GM18526 (cell line): ENCODE data around the gene INS.

Source experiments
- POLR2A ChIP-seq: IDR thresholded peaks from 3 replicates; pipeline ENCODE4 v1.6.1; 2011; ENCODE audit not compliant: insufficient read length; ENCODE audit errors: extremely low read depth

INS gene

GRCh38 chr11:2174361-2174760 is 13.4 kb upstream of the INS start:
- no peak for TF ChIP-seq POLR2A

GRCh38 chr11:2173761-2174160 is 12.8 kb upstream of the INS start:
- TF ChIP-seq POLR2A, result no peak

GRCh38 chr11:2173150-2173693 is 12.2 kb upstream of the INS start:
- no peak for TF ChIP-seq POLR2A

- TF ChIP-seq POLR2A, result no peak
Observed at GRCh38 chr11:2172676-2173075, 11.7 kb upstream of the INS start.

- no peak for TF ChIP-seq POLR2A
Observed at GRCh38 chr11:2171591-2172003, 10.6 kb upstream of the INS start, which contains the start of gene TH. Gene TH (minus strand): TSS chr11:2171815. CDS start chr11:2171786, 29 bp downstream.

GRCh38 chr11:2169626-2170570 is 8.9 kb upstream of the INS start:
- TF ChIP-seq POLR2A, result no peak

- TF ChIP-seq POLR2A, result no peak
Observed at GRCh38 chr11:2169005-2169378, 8.0 kb upstream of the INS start.

GRCh38 chr11:2168286-2169004 is 7.4 kb upstream of the INS start:
- TF ChIP-seq POLR2A, result no peak

GRCh38 chr11:2167141-2168045 is 6.4 kb upstream of the INS start:
- no peak for TF ChIP-seq POLR2A

- TF ChIP-seq POLR2A, result no peak
Observed at GRCh38 chr11:2166091-2166851, 5.3 kb upstream of the INS start.

- TF ChIP-seq POLR2A, result no peak
Observed at GRCh38 chr11:2165571-2165970, 4.6 kb upstream of the INS start.

- TF ChIP-seq POLR2A, result no peak
Observed at GRCh38 chr11:2164861-2165555, 4.0 kb upstream of the INS start.

GRCh38 chr11:2164081-2164480 is 3.1 kb upstream of the INS start:
- no peak for TF ChIP-seq POLR2A
